ENCODE measurements around the gene CYTH4. TPM values are rescaled to one million over a fixed set of nuclear protein-coding genes. Genes with fewer than 3 reads are reported as not detected.

Gene CYTH4
- total RNA-seq, 1 donor from 2014 or later, result not detected

DNA sequence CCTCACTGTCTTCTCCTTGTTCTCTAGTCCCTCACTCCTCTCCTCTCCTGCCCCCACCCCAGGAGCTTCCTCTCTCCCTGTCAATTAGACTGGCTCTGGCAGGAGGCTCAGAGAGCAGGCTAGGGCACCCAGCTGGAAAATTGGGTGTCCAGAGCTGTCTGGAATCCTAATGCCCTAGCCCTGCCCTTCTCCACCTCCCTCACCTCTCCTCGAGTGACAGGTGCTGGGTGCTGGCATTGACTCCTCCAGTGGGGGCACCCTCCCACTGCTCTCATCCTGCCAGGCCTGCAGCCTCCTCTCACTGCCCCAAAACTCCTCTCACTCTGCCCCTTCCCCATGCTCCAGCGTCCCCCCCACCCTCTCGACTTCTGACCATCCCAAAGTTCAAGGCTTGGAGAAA, 68.9 kb downstream of the CYTH4 start:
- Mint-ChIP-seq H3K27ac (no peak overlapping the region), H3K36me3 (no peaks in the 10 kb centered on the region), H3K4me3 (no peak overlapping the region), H3K27me3 (ENCODE audit: insufficient read depth, low read depth) (peaks cover 12% of the 10 kb centered on the region), H3K4me1 (peaks cover 2% of the 10 kb centered on the region), H3K9me3 (no peaks in the 10 kb centered on the region)
- Histone ChIP-seq H3K79me2 (ENCODE audit: low read depth) (no peaks in the 10 kb centered on the region), H3K9ac (no peak overlapping the region), H3K36me3 (no peaks in the 10 kb centered on the region), H3K4me2 (no peak overlapping the region), H4K20me1 (ENCODE audit: low read depth) (no peaks in the 10 kb centered on the region), H3F3A (ENCODE audit: low read depth) (no peaks in the 10 kb centered on the region), H2AFZ (replicated peaks) (no peak overlapping the region), H3K27me3 (no peaks in the 10 kb centered on the region), H3K9me3 (ENCODE audit: low read depth) (no peaks in the 10 kb centered on the region), H3K27ac (no peak overlapping the region), H3K4me1 (peaks cover 4% of the 10 kb centered on the region), H3K4me3 (no peak overlapping the region)
- DNase-seq (ENCODE audit: low spot score), result no peak
- TF ChIP-seq, protein P1, sequence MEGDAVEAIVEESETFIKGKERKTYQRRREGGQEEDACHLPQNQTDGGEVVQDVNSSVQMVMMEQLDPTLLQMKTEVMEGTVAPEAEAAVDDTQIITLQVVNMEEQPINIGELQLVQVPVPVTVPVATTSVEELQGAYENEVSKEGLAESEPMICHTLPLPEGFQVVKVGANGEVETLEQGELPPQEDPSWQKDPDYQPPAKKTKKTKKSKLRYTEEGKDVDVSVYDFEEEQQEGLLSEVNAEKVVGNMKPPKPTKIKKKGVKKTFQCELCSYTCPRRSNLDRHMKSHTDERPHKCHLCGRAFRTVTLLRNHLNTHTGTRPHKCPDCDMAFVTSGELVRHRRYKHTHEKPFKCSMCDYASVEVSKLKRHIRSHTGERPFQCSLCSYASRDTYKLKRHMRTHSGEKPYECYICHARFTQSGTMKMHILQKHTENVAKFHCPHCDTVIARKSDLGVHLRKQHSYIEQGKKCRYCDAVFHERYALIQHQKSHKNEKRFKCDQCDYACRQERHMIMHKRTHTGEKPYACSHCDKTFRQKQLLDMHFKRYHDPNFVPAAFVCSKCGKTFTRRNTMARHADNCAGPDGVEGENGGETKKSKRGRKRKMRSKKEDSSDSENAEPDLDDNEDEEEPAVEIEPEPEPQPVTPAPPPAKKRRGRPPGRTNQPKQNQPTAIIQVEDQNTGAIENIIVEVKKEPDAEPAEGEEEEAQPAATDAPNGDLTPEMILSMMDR (IDR thresholded peaks at IDR 0.05), result no peak
- no peak for TF ChIP-seq EZH2phosphoT487 (IDR thresholded peaks at IDR 0.05)
- no peak for TF ChIP-seq EZH2 (IDR thresholded peaks at IDR 0.05)

DNA sequence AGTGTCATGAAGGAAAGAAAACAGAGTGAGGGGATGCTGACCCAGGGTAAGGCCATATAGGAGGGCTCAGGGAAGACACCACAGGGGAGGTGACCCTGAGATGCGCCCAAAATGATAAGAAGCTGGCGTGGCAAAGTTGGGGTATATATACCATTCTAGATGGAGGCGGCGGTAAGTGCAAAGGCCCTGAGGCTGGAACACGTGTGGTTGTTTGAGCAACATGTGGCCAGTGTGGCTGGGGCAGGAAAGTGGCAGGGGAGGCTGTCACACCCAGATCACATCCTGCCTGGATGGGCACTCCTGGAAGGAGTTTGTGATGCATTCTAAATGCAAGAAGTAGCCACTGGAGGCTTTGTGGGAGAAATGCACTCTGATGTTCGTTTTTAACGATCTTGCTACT, 70.2 kb downstream of the CYTH4 start:
- Histone ChIP-seq H3K36me3 (no peaks in the 10 kb centered on the region), H3F3A (ENCODE audit: low read depth) (no peaks in the 10 kb centered on the region), H3K9me3 (ENCODE audit: low read depth) (no peaks in the 10 kb centered on the region), H3K9ac (no peak overlapping the region), H2AFZ (replicated peaks) (no peak overlapping the region), H4K20me1 (ENCODE audit: low read depth) (no peaks in the 10 kb centered on the region), H3K27me3 (no peaks in the 10 kb centered on the region), H3K27ac (no peak overlapping the region), H3K4me3 (no peak overlapping the region), H3K79me2 (ENCODE audit: low read depth) (no peaks in the 10 kb centered on the region), H3K4me2 (no peak overlapping the region), H3K4me1 (peaks cover 4% of the 10 kb centered on the region)
- Mint-ChIP-seq H3K36me3 (no peaks in the 10 kb centered on the region), H3K27ac (no peak overlapping the region), H3K9me3 (no peaks in the 10 kb centered on the region), H3K4me1 (peaks cover 2% of the 10 kb centered on the region), H3K4me3 (no peak overlapping the region), H3K27me3 (ENCODE audit: insufficient read depth, low read depth) (peaks cover 12% of the 10 kb centered on the region)
- TF ChIP-seq EZH2 (IDR thresholded peaks at IDR 0.05) (no peak), EZH2phosphoT487 (IDR thresholded peaks at IDR 0.05) (no peak)
- TF ChIP-seq, protein P1 (IDR thresholded peaks at IDR 0.05), result no peak
- no peak for DNase-seq (ENCODE audit: low spot score)

DNA sequence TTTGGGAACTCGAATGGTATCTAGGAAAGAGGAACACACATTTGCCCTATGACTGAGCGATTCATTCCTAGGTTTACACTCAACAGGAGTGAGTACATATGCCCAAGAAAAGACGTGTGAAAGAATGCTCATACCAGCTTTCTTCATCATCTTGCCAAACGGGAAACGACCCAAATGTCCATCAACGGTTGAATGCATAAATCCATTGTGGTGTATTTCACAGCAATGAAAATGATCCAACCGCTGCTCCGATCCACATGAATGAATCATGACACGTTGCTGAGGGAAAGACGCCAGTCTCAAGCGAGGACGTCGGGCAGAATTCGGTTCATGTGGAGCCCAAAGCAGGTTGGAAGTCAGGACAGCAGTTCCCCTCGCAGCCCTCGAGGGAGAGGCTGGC, 71.5 kb downstream of the CYTH4 start:
- H3K4me2 ChIP-seq, result no peak overlapping the region
- TF ChIP-seq, protein P1 (IDR thresholded peaks at IDR 0.05), result no peak
- TF ChIP-seq EZH2 (IDR thresholded peaks at IDR 0.05), result no peak
- no peak for TF ChIP-seq EZH2phosphoT487 (IDR thresholded peaks at IDR 0.05)

More for the DNA sequence above, 71.5 kb downstream of the CYTH4 start:
- DNase-seq (ENCODE audit: low spot score), result no peak
- H2AFZ ChIP-seq (replicated peaks), result no peak overlapping the region
- no peaks in the 10 kb centered on the region for H3K27me3 ChIP-seq
- H3K79me2 ChIP-seq (ENCODE audit: low read depth), result no peaks in the 10 kb centered on the region
- Mint-ChIP-seq H3K4me1 (peaks cover 5% of the 10 kb centered on the region), H3K27ac (no peak overlapping the region), H3K4me3 (no peak overlapping the region), H3K36me3 (no peaks in the 10 kb centered on the region), H3K9me3 (no peaks in the 10 kb centered on the region), H3K27me3 (ENCODE audit: insufficient read depth, low read depth) (peaks cover 13% of the 10 kb centered on the region)
- no peaks in the 10 kb centered on the region for H3F3A ChIP-seq (ENCODE audit: low read depth)
- no peaks in the 10 kb centered on the region for H4K20me1 ChIP-seq (ENCODE audit: low read depth)
- H3K4me3 ChIP-seq, result no peak overlapping the region
- H3K9me3 ChIP-seq (ENCODE audit: low read depth), result no peaks in the 10 kb centered on the region
- H3K9ac ChIP-seq, result no peak overlapping the region
- no peaks in the 10 kb centered on the region for H3K36me3 ChIP-seq
- H3K27ac ChIP-seq, result no peak overlapping the region
- H3K4me1 ChIP-seq, result peaks cover 4% of the 10 kb centered on the region

Measured in neural progenitor cell (in vitro differentiated cells).